Ascending aorta (tissue), 2 donors: ENCODE results near the gene HIVEP3. TPM values are rescaled to one million over a fixed set of nuclear protein-coding genes. Genes with fewer than 3 reads are reported as not detected.
A peak's percentile ranks its signal among the peaks of the same experiment; 100 is the strongest.

Experiments
- DNase-seq, 2 donors: peaks; one replicate each; pipeline ENCODE4 v3.0.0-alpha.2; 2019; ENCODE audit warnings: low spot score in 2 of 2
- H3K27ac ChIP-seq, 2 donors: fragments of 200-600 bp; sonication (generic); one replicate each; pipeline ENCODE4 v1.5.1; 2016 to 2017; ENCODE audit warnings: mild to moderate bottlenecking in 1 of 2
- H3K27me3 ChIP-seq: fragments of 200-600 bp; sonication (generic); one replicate; pipeline ENCODE4 v1.5.1; 2017
- H3K36me3 ChIP-seq, 2 donors: fragments of 200-600 bp; sonication (generic); one replicate each; pipeline ENCODE4 v1.5.1; 2016
- H3K4me1 ChIP-seq, 2 donors: fragments of 200-600 bp; sonication (generic); one replicate each; pipeline ENCODE4 v1.5.1; 2016 to 2017; ENCODE audit warnings: mild to moderate bottlenecking in 1 of 2
- H3K4me3 ChIP-seq, 2 donors: fragments of 200-600 bp; sonication (generic); one replicate each; pipeline ENCODE4 v1.5.1; 2016 to 2017; ENCODE audit warnings: mild to moderate bottlenecking in 1 of 2
- H3K9me3 ChIP-seq, 2 donors: fragments of 200-600 bp; sonication (generic); one replicate each; pipeline ENCODE4 v1.5.1; 2016
- intact Hi-C: fragments of 100-400 bp; cut with DNase I; formaldehyde crosslinking; loops from one replicate; pipeline ENCODE4 v1.15.1; 2023
- total RNA-seq: library from RNA; depleted of rRNA; stranded (reverse); fragments of >200 nt; gene quantifications from one replicate; pipeline ENCODE4 v1.1.0, GENCODE V29; 2016
- TF ChIP-seq, protein P1 (sequence below), 3 experiments: fragments of 200-600 bp in 2 of 3; fragments of 450-650 bp in 1 of 3; sonication (generic) in 2 of 3; IDR thresholded peaks; one replicate each; pipeline ENCODE4 v1.5.1; 2016 to 2019; ENCODE audit warnings: antibody characterized with exemption in 3 of 3, mild to moderate bottlenecking in 1 of 3, moderate library complexity in 1 of 3

Gene HIVEP3
- total RNA-seq, 1 donor from 2014 or later: 0.32 TPM

DNA sequence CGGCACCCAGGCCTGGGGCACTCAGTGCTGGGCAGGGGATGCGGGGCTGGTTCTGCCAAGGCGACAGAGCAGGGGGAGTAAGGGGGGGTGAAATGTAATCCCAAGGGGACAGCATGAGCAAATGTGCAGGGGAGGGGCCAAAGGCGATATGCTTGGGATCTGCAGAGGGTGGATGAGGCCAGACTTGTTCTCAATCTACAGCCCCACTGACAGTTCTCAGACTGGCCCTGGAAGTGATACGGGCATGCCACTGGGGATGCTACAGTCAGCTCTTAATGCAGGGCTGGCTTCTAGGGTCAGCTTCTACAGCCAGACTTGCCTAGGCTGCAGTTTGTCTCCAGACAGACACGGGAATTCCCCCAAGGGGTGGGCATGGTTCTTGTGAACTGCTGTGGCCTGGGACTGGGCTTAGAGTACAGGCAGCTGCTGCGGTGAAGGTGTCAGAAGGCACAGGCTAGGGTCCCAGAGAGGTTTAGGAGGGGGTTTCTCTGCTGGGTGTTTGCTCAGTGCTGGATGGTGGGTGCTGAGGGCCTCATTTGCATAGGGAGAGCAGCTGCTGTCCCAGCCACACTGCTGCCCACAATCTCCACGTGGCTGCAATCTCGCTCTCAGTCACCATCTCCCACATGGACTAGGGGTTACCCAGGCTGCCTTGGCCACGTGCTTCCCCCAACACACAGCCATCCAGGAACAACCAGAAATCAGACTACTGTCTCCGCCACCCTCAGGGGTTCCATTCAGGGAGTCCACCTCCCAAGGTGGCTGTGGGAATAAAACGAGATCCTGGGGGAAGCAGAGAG lies 190.1 kb downstream of the HIVEP3 start:
- DNase-seq: no peak
- Histone ChIP-seq H3K9me3 (no peaks in the 10 kb centered on the region), H3K4me3 (no peak overlapping the region), H3K4me1 (no peaks in the 10 kb centered on the region), H3K27ac (no peak overlapping the region), H3K36me3 (no peaks in the 10 kb centered on the region), H3K27me3 (no peaks in the 10 kb centered on the region)
- intact Hi-C loops: no loop called here
- TF ChIP-seq, protein P1, sequence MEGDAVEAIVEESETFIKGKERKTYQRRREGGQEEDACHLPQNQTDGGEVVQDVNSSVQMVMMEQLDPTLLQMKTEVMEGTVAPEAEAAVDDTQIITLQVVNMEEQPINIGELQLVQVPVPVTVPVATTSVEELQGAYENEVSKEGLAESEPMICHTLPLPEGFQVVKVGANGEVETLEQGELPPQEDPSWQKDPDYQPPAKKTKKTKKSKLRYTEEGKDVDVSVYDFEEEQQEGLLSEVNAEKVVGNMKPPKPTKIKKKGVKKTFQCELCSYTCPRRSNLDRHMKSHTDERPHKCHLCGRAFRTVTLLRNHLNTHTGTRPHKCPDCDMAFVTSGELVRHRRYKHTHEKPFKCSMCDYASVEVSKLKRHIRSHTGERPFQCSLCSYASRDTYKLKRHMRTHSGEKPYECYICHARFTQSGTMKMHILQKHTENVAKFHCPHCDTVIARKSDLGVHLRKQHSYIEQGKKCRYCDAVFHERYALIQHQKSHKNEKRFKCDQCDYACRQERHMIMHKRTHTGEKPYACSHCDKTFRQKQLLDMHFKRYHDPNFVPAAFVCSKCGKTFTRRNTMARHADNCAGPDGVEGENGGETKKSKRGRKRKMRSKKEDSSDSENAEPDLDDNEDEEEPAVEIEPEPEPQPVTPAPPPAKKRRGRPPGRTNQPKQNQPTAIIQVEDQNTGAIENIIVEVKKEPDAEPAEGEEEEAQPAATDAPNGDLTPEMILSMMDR (IDR thresholded peaks at IDR 0.05): no peak

DNA sequence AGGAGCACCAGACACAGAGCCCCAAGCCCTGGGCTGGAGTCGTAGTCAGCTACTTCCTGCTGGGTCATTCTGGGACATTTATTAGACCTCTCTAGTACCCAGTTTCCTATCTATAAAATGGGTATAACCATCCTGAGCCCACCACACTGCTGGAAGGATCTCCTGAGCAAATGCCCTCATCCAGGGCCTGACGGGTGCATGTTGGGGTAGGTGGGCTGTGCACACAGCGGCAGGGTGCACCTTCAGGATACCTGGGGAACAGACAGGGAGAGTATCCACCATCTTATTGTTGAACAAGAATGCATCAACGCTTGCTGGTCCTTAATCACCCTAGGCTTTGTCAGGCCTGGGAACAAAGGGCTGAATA lies 191.0 kb downstream of the HIVEP3 start:
- H3K36me3 ChIP-seq: no peaks in the 10 kb centered on the region
- TF ChIP-seq, protein P1 (IDR thresholded peaks at IDR 0.05): no peak
- H3K27me3 ChIP-seq: no peaks in the 10 kb centered on the region
- intact Hi-C loops: no loop called here
- DNase-seq: no peak
- H3K9me3 ChIP-seq: no peaks in the 10 kb centered on the region
- no peaks in the 10 kb centered on the region for H3K4me1 ChIP-seq
- no peak overlapping the region for H3K27ac ChIP-seq
- H3K4me3 ChIP-seq: no peak overlapping the region

DNA sequence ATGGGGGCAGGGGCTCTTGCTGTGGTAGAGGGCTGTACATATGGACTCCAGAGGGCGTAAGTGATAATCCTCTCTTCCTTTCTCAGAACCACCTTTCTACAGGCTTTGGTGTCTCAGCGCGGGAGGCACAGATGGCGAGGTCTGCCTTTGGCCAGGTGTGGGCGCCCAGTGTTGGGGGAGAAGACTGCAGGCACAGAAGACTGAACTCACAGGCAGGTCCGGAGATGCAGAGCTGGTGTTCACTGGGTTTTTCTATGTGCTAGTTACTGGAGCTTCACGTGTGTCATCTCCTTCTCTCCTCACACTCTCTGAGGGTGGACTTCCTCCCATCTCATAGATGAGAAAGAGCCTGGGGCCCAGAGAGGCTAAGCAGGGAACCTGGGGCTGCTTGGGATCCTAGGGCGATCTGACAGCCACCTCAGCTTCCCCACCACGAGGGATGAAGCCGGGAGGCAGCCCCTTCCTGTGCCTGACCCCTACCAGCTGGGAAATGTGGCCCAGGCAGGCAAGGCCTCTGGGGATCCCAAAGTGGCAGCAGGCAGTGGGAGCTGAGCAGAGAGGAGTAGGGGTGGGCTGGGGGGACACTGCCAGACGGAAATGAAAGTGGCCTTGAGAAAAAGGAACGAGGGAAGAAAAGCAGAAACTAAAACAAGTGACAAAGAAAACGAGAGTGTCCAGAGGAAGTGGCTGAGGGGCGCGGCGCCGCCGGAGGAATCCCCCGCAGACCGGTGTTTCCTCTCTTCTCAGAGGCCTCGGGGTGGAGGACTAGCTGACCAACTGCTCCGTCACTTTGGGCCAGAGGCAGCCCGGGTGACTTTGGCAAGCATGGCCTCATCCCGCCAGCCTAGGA lies 191.6 kb downstream of the HIVEP3 start:
- TF ChIP-seq, protein P1 (IDR thresholded peaks at IDR 0.05): no peak
- H3K9me3 ChIP-seq: no peaks in the 10 kb centered on the region
- intact Hi-C loops: no loop called here
- H3K4me3 ChIP-seq: no peak overlapping the region
- H3K27ac ChIP-seq: no peak overlapping the region
- H3K4me1 ChIP-seq: no peaks in the 10 kb centered on the region
- H3K36me3 ChIP-seq: no peaks in the 10 kb centered on the region
- DNase-seq: peak in 1 of 2 donors; percentile 77
- no peaks in the 10 kb centered on the region for H3K27me3 ChIP-seq

DNA sequence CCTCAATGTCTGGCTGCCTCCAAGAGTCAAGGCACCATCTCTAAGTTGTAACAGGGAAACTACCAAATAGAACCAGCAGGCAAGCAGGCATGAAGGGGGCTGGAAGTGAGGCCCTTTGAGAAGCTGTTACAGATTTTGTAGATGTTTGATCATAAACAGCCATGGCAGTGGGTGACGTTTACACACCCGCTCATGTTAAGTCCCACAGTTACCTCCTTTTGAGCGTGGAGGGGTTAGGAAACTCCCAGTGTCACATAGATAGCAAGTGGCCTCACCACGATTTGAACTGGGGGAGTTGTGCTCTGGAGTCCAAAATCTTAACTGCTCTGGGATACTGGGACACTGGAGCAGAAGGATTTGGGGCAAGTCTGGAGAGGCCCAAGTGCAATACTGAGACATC lies 192.4 kb downstream of the HIVEP3 start:
- TF ChIP-seq, protein P1 (IDR thresholded peaks at IDR 0.05): no peak
- no peaks in the 10 kb centered on the region for H3K27me3 ChIP-seq
- H3K4me3 ChIP-seq: no peak overlapping the region

DNA sequence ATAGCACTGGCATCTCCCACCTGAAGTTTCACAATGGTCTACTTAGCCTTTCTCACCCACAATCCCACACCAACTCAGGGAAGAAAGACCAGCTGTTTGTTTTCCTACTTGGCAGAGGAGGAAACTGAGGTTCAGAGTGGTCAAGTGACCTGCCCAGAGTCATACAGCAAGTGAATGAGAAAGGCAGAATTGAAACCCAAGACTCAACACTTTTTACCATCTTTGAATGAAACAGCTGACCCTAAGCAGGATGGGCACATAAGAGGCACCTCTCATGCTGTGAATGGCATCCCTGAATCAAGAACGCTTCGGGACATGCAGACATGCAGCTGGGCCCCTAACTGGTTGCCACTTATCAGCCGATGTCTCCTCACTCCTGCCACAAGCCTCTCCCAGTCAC lies 193.8 kb downstream of the HIVEP3 start:
- TF ChIP-seq, protein P1 (IDR thresholded peaks at IDR 0.05): no peak
- H3K27ac ChIP-seq: no peak overlapping the region
- intact Hi-C loops: no loop called here

More for the DNA sequence above, 192.4 kb downstream of the HIVEP3 start:
- no peak overlapping the region for H3K27ac ChIP-seq
- DNase-seq: no peak
- H3K9me3 ChIP-seq: no peaks in the 10 kb centered on the region
- no peaks in the 10 kb centered on the region for H3K36me3 ChIP-seq
- intact Hi-C loops: no loop called here
- H3K4me1 ChIP-seq: no peaks in the 10 kb centered on the region

More for the DNA sequence above, 193.8 kb downstream of the HIVEP3 start:
- H3K36me3 ChIP-seq: no peaks in the 10 kb centered on the region
- H3K9me3 ChIP-seq: no peaks in the 10 kb centered on the region
- DNase-seq: no peak
- no peaks in the 10 kb centered on the region for H3K27me3 ChIP-seq
- no peaks in the 10 kb centered on the region for H3K4me1 ChIP-seq
- H3K4me3 ChIP-seq: no peak overlapping the region
